ENCODE results near the gene VKORC1. TPM values are rescaled to one million over a fixed set of nuclear protein-coding genes. Genes with fewer than 3 reads are reported as not detected.

VKORC1 gene
- total RNA-seq, 1 experiment from 2014 or later: 105 TPM

DNA sequence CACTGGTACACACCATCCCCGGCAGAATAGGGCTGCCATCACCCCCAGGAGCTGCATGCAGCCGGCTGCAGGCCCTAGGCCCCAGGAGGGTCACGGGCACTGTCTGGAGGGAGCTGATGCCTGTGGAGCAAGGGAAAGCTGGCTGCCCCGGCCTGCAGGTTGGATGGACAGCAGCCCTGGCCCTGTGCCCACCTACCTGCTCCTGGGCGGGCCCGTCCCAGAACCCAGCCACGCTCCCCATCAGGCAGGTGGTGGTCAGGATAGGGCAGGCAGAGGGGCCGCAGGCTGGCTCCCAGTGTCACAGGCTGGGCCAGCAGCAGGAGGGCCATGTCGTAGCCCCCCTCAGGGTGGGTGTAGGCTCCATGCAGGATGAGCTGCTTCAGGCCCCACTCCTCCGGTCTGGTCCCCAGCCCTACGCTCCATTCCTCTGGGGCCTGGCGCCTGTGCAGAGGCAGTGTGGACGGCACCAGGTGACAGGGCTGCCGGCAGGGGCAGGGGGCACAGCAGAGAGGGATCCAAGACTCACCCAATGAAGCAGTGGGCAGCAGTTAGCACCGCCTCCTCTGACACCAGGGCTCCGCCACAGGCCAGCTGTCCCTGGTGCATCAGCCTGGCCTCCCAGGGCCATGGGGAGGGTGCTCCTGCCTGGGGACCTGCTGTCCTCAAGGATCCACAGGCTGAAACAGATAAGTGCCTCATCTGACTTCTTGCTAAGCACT lies 9.9 kb downstream of the VKORC1 start:
- Histone ChIP-seq H2AFZ (ENCODE audit: low read length) (no peak overlapping the region), H3K9ac (ENCODE audit: low read length) (no peak overlapping the region), H3K4me1 (ENCODE audit: insufficient read depth, low read length) (no peaks in the 10 kb centered on the region), H3K4me3 (ENCODE audit: low read length) (no peak overlapping the region), H3K9me2 (replicated peaks; ENCODE audit: low read length) (no peaks in the 10 kb centered on the region), H4K20me1 (ENCODE audit: low read length) (no peaks in the 10 kb centered on the region), H3F3A (ENCODE audit: low read length, unreplicated experiment) (no peaks in the 10 kb centered on the region), H3K4me2 (ENCODE audit: low read length) (no peak overlapping the region), H3K27me3 (ENCODE audit: low read length) (no peaks in the 10 kb centered on the region), H3K27ac (ENCODE audit: low read length) (no peak overlapping the region), H3K9me3 (ENCODE audit: low read length) (no peaks in the 10 kb centered on the region), H3K36me3 (ENCODE audit: low read depth, low read length) (no peaks in the 10 kb centered on the region), H3K79me2 (ENCODE audit: low read length) (no peaks in the 10 kb centered on the region)
- DNase-seq (no peak), ATAC-seq (no peak)
- BruUV-seq (replicated peaks): no TSS peak
- TF ChIP-seq, protein P1, sequence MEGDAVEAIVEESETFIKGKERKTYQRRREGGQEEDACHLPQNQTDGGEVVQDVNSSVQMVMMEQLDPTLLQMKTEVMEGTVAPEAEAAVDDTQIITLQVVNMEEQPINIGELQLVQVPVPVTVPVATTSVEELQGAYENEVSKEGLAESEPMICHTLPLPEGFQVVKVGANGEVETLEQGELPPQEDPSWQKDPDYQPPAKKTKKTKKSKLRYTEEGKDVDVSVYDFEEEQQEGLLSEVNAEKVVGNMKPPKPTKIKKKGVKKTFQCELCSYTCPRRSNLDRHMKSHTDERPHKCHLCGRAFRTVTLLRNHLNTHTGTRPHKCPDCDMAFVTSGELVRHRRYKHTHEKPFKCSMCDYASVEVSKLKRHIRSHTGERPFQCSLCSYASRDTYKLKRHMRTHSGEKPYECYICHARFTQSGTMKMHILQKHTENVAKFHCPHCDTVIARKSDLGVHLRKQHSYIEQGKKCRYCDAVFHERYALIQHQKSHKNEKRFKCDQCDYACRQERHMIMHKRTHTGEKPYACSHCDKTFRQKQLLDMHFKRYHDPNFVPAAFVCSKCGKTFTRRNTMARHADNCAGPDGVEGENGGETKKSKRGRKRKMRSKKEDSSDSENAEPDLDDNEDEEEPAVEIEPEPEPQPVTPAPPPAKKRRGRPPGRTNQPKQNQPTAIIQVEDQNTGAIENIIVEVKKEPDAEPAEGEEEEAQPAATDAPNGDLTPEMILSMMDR (conservative IDR thresholded peaks at IDR 0.05; ENCODE audit: low read depth, low read length): no peak
- intact Hi-C loops (cut with micrococcal nuclease): no loop called here
- CTCF ChIA-PET: no interaction called here
- POLR2A ChIA-PET (ENCODE audit: unreplicated experiment): no interaction called here

DNA sequence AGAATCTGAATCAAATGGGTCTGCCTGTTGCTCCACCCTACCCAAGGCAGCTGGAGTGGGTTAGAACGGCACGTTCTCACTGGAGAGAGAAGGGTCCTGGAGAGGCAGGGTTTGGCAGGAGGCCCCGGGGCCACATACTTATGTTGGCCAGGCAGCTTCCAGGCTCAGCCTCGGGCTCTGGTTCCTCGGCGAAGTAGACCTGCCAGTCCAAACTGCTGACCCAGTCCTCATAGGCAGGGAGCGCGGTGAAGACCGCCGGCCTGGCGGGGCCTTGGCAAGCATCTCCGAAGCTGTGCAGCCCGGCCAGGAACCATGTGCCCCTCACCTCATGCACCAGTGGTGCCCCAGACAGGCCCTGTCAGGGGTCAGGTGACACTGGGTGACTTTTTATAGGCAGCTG lies 10.6 kb downstream of the VKORC1 start:
- H3K9ac ChIP-seq (ENCODE audit: low read length): no peak overlapping the region
- ATAC-seq (no peak), DNase-seq (no peak)
- intact Hi-C loops (cut with micrococcal nuclease): no loop called here
- H2AFZ ChIP-seq (ENCODE audit: low read length): no peak overlapping the region
- H3K4me1 ChIP-seq (ENCODE audit: insufficient read depth, low read length): no peaks in the 10 kb centered on the region
- H3K9me3 ChIP-seq (ENCODE audit: low read length): no peaks in the 10 kb centered on the region
- no peaks in the 10 kb centered on the region for H3K27me3 ChIP-seq (ENCODE audit: low read length)
- no TSS peak for BruUV-seq (replicated peaks)
- no peak overlapping the region for H3K4me3 ChIP-seq (ENCODE audit: low read length)
- POLR2A ChIA-PET (ENCODE audit: unreplicated experiment): no interaction called here
- no peaks in the 10 kb centered on the region for H3K36me3 ChIP-seq (ENCODE audit: low read depth, low read length)
- CTCF ChIA-PET: no interaction called here
- H3K9me2 ChIP-seq (replicated peaks; ENCODE audit: low read length): no peaks in the 10 kb centered on the region
- H3K4me2 ChIP-seq (ENCODE audit: low read length): no peak overlapping the region
- no peaks in the 10 kb centered on the region for H3F3A ChIP-seq (ENCODE audit: low read length, unreplicated experiment)
- H3K79me2 ChIP-seq (ENCODE audit: low read length): no peaks in the 10 kb centered on the region
- no peaks in the 10 kb centered on the region for H4K20me1 ChIP-seq (ENCODE audit: low read length)
- H3K27ac ChIP-seq (ENCODE audit: low read length): no peak overlapping the region
- TF ChIP-seq, protein P1 (conservative IDR thresholded peaks at IDR 0.05; ENCODE audit: low read depth, low read length): no peak
- TF ChIP-seq EZH2phosphoT487 (IDR thresholded peaks at IDR 0.05; ENCODE audit: borderline replicate concordance, low read length) (no peak), EZH2 (IDR thresholded peaks at IDR 0.05; ENCODE audit: low read length, unreplicated experiment) (no peak)

DNA sequence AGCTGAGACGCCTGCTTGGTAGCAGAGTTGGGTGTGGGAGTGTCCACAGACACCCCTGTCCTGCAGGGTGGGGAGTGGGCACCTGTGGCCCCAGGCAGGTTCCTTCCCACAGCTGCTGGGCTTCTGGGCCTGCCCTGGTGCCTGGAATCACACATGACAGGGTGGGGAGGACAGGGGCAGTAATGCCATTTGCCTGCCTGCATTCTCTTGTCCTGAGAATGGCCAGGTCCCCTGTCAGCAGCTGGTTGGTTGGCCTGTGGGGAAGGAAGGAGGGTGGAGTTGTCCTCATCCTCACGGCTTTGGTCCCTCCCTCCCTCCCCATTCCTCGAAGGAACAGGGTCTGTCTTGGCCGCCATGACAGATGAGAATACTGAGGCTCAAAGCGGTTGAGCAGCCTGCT lies 11.0 kb downstream of the VKORC1 start:
- no TSS peak for BruUV-seq (replicated peaks)

More for the DNA sequence above, 11.0 kb downstream of the VKORC1 start:
- Histone ChIP-seq H3K4me3 (ENCODE audit: low read length) (no peak overlapping the region), H3K9me3 (ENCODE audit: low read length) (no peaks in the 10 kb centered on the region), H3F3A (ENCODE audit: low read length, unreplicated experiment) (no peaks in the 10 kb centered on the region), H3K27me3 (ENCODE audit: low read length) (no peaks in the 10 kb centered on the region), H3K4me1 (ENCODE audit: insufficient read depth, low read length) (no peaks in the 10 kb centered on the region), H3K79me2 (ENCODE audit: low read length) (no peaks in the 10 kb centered on the region), H4K20me1 (ENCODE audit: low read length) (no peaks in the 10 kb centered on the region), H3K4me2 (ENCODE audit: low read length) (no peak overlapping the region), H3K9ac (ENCODE audit: low read length) (no peak overlapping the region), H3K9me2 (replicated peaks; ENCODE audit: low read length) (no peaks in the 10 kb centered on the region), H2AFZ (ENCODE audit: low read length) (no peak overlapping the region), H3K36me3 (ENCODE audit: low read depth, low read length) (no peaks in the 10 kb centered on the region), H3K27ac (ENCODE audit: low read length) (no peak overlapping the region)
- DNase-seq (no peak), ATAC-seq (no peak)
- ChIA-PET CTCF (no interaction called here), POLR2A (ENCODE audit: unreplicated experiment) (no interaction called here)
- TF ChIP-seq EZH2phosphoT487 (IDR thresholded peaks at IDR 0.05; ENCODE audit: borderline replicate concordance, low read length) (no peak), EZH2 (IDR thresholded peaks at IDR 0.05; ENCODE audit: low read length, unreplicated experiment) (no peak)
- TF ChIP-seq, protein P1 (conservative IDR thresholded peaks at IDR 0.05; ENCODE audit: low read depth, low read length): no peak
- intact Hi-C loops (cut with micrococcal nuclease): no loop called here

All from PC-3 (cell line).